GM19372 (cell line): ENCODE data around the gene TMEM201.

ENCODE experiments used
- ATAC-seq: cut with Tn5 transposase; IDR thresholded peaks from one replicate; pipeline ENCODE4 v1.9.1; 2021; ENCODE audit warnings: mild to moderate bottlenecking, low read depth, moderate library complexity; ENCODE audit not compliant: unreplicated experiment

TMEM201 gene

GRCh38 chr1:9599741-9600140 is 11.0 kb downstream of the TMEM201 start:
- ATAC-seq = no peak

- no peak for ATAC-seq
These were observed 12.4 kb downstream of the TMEM201 start for GRCh38 chr1:9600861-9601834.

DNA sequence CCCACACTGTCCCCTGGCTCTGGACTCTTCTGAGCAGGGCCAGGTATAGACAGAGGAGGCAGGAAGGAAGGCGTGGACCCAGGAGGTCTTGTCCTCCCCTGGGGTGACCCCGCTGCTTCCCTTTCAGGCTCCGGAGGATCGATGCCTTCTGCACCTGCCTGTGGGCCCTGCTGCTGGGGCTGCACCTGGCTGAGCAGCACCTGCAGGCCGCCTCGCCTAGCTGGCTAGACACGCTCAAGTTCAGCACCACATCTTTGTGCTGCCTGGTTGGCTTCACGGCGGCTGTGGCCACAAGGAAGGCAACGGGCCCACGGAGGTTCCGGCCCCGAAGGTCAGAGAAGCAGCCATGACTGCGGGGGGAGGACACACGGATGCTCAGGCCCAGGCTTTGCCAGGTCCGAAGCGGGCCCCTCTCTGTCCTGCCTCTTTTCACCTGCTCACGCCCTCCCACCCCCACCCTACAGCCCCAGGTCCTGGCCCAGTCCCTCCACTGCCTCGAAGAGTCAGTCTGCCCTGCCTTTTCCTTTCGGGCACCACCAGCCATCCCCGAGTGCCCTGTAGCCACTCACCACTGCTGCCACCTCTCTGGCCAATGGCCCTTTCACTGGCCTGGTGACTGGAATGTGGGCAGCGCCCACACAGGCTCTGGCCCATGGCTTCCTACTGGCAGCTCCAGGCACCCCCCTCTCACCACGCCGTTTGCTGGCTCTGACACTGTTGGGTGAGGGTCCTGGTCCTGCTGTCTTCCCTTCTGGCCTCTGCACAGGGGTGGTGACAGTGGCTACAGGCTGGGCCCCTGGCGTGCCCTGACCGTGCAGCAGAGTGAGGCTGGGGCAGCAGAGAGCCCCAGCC is 13.5 kb downstream of the TMEM201 start:
- ATAC-seq = no peak

DNA sequence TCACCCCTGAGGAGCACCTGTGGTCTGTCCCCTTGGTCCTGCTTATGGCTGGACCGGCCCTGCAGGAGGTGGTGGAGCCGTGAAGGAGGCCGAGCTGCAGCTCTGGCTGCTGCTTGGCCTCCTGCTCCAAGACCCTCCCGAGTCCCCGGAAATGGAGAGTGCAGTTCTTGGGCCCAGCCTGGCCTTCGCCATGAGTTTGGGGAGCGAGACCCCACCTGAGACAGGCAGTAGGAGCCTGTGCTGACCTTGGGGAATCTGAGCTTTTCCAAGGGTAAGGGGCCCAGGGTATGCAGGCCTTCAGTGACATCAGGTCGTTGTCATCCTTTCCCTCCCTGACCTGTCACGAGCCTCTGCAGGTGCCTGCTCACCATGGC is 14.1 kb downstream of the TMEM201 start:
- no peak for ATAC-seq

- ATAC-seq = no peak
These were observed 14.6 kb downstream of the TMEM201 start for GRCh38 chr1:9603307-9603706.

GRCh38 chr1:9603766-9604753 is 15.3 kb downstream of the TMEM201 start:
- ATAC-seq = no peak

- no peak for ATAC-seq
These were observed 16.1 kb downstream of the TMEM201 start for GRCh38 chr1:9604836-9605235.

- no peak for ATAC-seq
These were observed 17.3 kb downstream of the TMEM201 start for GRCh38 chr1:9605946-9606455.

- ATAC-seq = no peak
These were observed 17.7 kb downstream of the TMEM201 start for GRCh38 chr1:9606458-9606857.

DNA sequence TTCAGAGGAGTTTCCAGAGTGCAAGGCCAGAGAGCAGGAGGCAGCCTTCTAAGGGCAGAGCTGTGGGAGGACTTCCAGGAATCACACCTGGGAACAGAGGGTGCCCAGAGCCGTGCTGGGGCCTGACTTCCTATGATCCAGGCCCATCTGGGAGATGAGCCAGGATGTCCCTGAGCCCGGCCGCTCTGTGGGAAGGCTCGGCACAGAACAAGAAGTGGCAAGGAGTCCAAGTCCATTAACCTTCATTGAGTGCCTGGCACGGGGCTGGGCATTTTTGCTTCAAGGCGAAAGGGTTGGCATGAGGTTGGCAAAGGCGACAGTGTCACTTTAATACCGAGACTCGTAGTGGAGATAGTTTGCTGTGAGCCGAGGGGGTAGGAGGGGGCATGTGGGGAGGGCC is 18.2 kb downstream of the TMEM201 start:
- no peak for ATAC-seq

- ATAC-seq = no peak
These were observed 18.6 kb downstream of the TMEM201 start for GRCh38 chr1:9607352-9607751.

DNA sequence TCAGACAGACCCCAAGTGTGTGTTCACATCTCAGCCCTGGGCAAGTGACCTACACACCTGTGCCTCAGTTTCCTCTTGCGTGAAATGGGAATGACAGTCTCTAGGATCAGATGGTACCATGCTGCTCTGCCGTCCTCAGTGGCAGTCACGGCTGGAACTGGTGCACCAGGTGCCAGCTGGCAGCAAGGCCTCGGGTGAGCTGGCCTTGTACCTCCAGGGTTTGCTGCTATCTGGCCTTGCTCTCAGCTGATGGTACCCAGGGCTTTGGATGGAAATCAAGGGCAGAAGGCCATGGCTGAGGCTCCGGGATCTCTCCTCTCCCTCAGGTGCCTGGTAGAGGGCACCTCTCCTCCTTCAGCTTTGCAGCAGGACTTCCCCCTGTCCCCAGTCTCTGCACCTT is 21.3 kb downstream of the TMEM201 start:
- no peak for ATAC-seq

- no peak for ATAC-seq
These were observed 21.8 kb downstream of the TMEM201 start for GRCh38 chr1:9610548-9610947.

GRCh38 chr1:9611716-9612115 is 23.0 kb downstream of the TMEM201 start:
- ATAC-seq = no peak

DNA sequence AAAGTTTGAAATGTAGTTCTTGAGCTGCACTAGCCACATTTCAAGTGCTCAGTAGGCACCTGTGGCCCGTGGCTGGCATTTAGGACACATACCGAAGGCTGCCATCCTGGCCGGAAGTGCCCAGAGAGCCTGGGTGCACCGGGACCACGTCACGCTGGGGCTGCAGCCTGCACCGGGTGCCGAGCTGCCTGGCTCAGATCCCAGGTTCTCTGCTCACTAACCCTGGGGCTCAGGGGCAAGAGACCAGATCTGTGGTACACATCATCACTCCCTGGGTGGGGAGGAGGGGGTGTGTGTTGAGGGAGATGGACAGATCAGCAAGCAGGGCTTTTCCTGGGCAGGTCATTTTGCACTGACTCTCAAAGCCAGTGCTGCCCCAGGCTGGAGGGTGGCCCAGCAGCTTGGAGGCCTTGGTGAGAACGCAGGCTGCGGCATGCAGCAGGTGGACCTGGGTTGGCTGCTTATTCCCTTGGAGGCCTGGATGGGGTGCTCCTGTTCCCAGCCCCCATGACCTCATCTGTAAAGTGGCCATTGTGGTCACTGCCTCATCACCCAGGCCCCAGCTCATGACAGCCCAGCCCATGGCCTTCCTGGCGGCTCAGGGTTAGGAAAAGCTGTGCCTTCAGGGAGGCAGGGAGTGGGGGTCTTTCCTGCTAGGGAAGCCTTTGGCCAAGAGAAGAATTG is 23.6 kb downstream of the TMEM201 start:
- ATAC-seq = no peak

- no peak for ATAC-seq
These were observed 24.3 kb downstream of the TMEM201 start for GRCh38 chr1:9612871-9613624.

- ATAC-seq = no peak
These were observed 25.1 kb downstream of the TMEM201 start for GRCh38 chr1:9613625-9614299.
